Upper lobe of left lung (tissue), 4 donors: ENCODE results near the gene CENATAC.

Source experiments
- CTCF ChIP-seq, 6 experiments: fragments of 450-650 bp in 4 of 6; fragments of 200-600 bp in 2 of 6; sonication (generic) in 2 of 6; IDR thresholded peaks; one replicate each; pipeline ENCODE4 v1.5.1; 2016 to 2019; ENCODE audit warnings: antibody characterized with exemption in 6 of 6
- POLR2A ChIP-seq, 4 donors: fragments of 450-650 bp; IDR thresholded peaks; one replicate each; pipeline ENCODE4 v1.5.1; 2016 to 2017; ENCODE audit warnings: antibody characterized with exemption in 4 of 4, mild to moderate bottlenecking in 2 of 4

DNA sequence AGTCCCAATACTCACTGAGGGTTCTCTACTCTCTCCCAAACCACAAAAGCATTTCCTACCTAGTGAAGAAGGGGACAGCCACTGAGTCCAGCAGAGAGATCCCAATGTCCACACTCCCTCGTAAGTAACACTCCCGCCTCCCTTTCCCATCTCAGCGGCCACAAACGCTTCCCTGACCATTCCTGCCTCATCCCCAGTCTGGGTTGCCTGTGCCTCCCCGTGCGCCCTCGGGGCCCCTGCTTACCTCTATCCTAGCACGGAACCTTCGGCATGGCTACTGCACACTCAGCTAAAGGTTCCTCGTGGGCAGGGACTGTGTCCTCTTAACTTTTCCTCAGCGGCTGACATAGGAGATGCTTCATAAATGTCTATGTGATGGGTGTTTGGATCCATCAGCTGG is 40.4 kb upstream of the CENATAC start:
- TF ChIP-seq POLR2A (IDR thresholded peaks at IDR 0.05) (no peak), CTCF (IDR thresholded peaks at IDR 0.05) (no peak)
